ENCODE measurements around the gene C1orf174. TPM values are rescaled to one million over a fixed set of nuclear protein-coding genes. Genes with fewer than 3 reads are reported as not detected.

Gene C1orf174
- total and polyA plus RNA-seq, 2 of the 13 experiments (the other 11 are each of a cell fraction or from before 2014, with no cell fraction given) = 21.6 to 31.4 TPM

GRCh38 chr1:3900969-3901529 lies 977 bp upstream of the C1orf174 start (continued):
- TF ChIP-seq ZNF558 (CRISPR knock-in tag; IDR thresholded peaks at IDR 0.05; ENCODE audit: borderline replicate concordance) = peak; percentile 67; the same call in 1 of the 2 replicates
- TF ChIP-seq MAFG (CRISPR knock-in tag; IDR thresholded peaks at IDR 0.05) = no peak
- no peak for TF ChIP-seq ZNF292 (CRISPR knock-in tag; IDR thresholded peaks at IDR 0.05; ENCODE audit: borderline replicate concordance, low read depth)
- TF ChIP-seq PAXIP1 (CRISPR knock-in tag; conservative IDR thresholded peaks at IDR 0.05) = peak; percentile 18; the same call in 1 of the 2 replicates
- peak; percentile 24; the same call in 1 of the 2 replicates for TF ChIP-seq PAX8 (CRISPR knock-in tag; IDR thresholded peaks at IDR 0.05; ENCODE audit: borderline replicate concordance)
- TF ChIP-seq BCL3 (CRISPR knock-in tag; IDR thresholded peaks at IDR 0.05) = peak; percentile 3; the same call in 1 of the 2 replicates
- TF ChIP-seq ZGPAT (CRISPR knock-in tag; IDR thresholded peaks at IDR 0.05) = no peak; the same call in 1 of the 2 replicates
- TF ChIP-seq ZNF713 (CRISPR knock-in tag; IDR thresholded peaks at IDR 0.05) = no peak
- TF ChIP-seq ZNF503 (CRISPR knock-in tag; IDR thresholded peaks at IDR 0.05) = no peak
- TF ChIP-seq ZNF232 (CRISPR knock-in tag; IDR thresholded peaks at IDR 0.05; ENCODE audit: borderline replicate concordance) = no peak
- TF ChIP-seq ARNTL (CRISPR knock-in tag; IDR thresholded peaks at IDR 0.05) = no peak
- TF ChIP-seq NPAS2 (CRISPR knock-in tag; IDR thresholded peaks at IDR 0.05; ENCODE audit: borderline replicate concordance) = no peak
- TF ChIP-seq ZNF746 (CRISPR knock-in tag; IDR thresholded peaks at IDR 0.05) = no peak
- TF ChIP-seq HDAC2 (CRISPR knock-in tag; IDR thresholded peaks at IDR 0.05) = no peak
- no peak for TF ChIP-seq ZNF121 (CRISPR knock-in tag; IDR thresholded peaks at IDR 0.05)
- TF ChIP-seq POLR2A (IDR thresholded peaks at IDR 0.05; ENCODE audit: insufficient read depth in 1 of 2, low read depth in 2 of 2, low read length in 2 of 2) = no peak; a peak in 1 of 4 replicates
- no peak for TF ChIP-seq ZMAT5 (CRISPR knock-in tag; IDR thresholded peaks at IDR 0.05; ENCODE audit: borderline replicate concordance, low read depth)
- no peak for TF ChIP-seq CREB3 (CRISPR knock-in tag; IDR thresholded peaks at IDR 0.05)
